Measurements from ENCODE around the gene PHC3. TPM values are rescaled to one million over a fixed set of nuclear protein-coding genes. Genes with fewer than 3 reads are reported as not detected.

The PHC3 gene
- total RNA-seq, 1 donor from 2014 or later: 17.6 TPM

GRCh38 chr3:170079536-170080165 lies 101.9 kb downstream of the PHC3 start:
- ATAC-seq (peak; percentile 42), DNase-seq (ENCODE audit: low spot score) (no peak)

DNA sequence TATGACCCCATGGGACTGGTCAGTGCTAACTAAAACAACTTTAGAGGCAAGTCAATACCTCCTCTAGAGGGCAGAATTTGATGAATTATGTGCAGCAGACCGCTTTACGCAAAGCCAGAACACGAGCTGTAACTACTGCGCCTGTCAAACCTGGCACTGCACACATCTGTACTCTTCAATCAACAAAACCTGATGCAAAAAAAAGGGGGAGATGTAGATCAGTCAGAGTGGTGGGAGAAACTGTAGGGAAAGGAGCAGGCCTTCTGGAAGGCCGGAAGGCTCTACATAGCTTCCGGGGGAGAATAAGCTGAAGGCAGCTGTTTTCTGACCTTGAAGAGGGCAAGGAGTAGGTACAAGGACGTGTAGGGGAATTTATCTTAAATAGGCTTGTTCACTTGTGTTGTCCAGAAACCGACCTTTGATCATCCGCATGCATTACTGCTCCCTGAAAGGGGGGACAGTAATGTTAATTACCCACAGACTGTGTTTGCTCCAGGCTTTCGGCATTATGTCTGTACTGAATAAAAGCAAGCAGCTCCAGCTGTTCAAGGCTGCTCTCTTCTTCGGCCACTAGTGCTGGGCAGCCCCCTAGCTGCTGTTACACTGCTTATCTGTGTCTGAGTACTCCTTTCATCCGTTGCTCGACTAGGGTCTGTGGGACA lies 102.8 kb downstream of the PHC3 start:
- ATAC-seq (no peak), DNase-seq (ENCODE audit: low spot score) (no peak)

DNA sequence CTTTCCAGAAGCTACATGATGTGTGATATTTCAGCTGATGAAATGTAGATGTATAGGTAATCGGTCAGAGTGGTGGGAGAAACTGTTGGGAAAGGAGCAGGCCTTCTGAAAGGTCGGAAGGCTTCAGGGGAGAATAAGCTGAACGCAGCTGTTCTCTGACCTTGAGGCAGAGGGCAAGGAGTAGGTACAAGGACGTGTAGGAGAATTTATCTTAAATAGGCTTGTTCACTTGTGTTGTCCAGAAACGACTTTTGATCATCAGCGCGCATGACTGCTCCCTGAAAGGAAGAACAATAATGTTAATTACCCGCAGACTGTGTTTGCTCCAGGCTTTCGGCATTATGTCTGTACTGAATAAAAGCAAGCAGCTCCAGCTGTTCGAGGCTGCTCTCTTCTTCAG lies 104.2 kb downstream of the PHC3 start:
- no peak for ATAC-seq
- no peak for DNase-seq (ENCODE audit: low spot score)

- ATAC-seq (no peak), DNase-seq (ENCODE audit: low spot score) (no peak)
Observed at GRCh38 chr3:170076715-170077238, 104.8 kb downstream of the PHC3 start.

GRCh38 chr3:170075441-170076091 lies 106.0 kb downstream of the PHC3 start:
- ATAC-seq (no peak), DNase-seq (ENCODE audit: low spot score) (no peak)

DNA sequence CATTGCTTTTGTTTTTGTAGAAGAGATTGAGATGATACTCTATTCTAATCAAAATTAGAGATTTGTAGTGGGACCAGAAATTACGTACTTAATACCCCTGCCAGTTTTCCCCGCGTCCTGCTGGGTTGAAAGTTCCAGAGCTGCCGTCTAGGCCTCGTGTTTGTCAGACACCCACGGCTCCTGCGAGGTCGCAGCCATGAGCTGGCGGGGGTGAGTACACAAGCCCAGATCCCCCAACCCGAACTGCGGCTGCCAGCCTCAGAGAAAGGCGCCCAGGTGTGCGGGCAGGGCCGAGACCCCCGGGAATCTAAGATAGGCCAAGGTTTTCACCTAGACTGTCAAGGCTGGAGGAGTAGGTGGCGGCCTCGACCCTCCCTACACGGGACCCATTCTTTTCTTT lies 117.4 kb downstream of the PHC3 start:
- DNase-seq (ENCODE audit: low spot score): no peak

DNA sequence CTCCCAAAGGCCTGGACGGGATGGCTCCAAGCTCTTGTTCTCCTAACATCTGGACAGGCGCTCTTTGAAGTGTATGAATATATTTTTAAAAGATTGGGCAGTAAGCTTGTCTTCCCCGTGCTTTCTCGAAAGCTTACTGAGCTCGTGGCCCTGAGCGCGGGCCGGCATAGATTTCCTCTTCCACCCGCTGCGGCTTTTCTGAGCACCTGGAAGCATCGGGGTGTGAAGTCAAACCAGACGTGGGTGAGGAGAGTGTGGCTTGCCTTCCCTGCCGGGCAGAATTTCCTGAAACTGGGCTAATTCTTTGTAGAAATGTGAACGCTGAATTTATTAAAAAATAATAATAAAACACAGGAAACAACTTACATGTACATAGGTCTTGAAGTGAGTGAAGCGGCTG lies 117.8 kb downstream of the PHC3 start:
- DNase-seq (ENCODE audit: low spot score) (no peak), ATAC-seq (no peak)

More for the DNA sequence above, 117.4 kb downstream of the PHC3 start:
- no peak for ATAC-seq

DNA sequence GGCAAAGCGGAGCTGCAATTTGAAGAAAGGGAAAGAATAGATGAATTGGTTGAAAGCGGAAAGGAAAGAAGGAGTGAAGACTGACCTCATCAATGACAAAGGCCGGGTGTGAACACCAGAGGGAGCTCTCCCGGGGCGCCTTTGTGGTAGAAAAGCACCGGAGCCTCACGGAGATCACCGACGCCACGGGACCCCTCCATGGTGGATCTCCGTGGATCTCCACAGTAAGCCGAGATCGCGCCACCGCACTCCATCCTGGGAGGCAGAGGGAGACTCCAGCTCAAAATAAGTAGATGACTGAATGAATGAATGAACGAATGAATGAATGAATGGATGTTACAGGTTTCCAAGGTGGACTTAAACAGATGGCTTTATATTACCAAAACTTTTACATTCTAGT lies 118.8 kb downstream of the PHC3 start:
- DNase-seq (ENCODE audit: low spot score) (no peak), ATAC-seq (no peak)

GRCh38 chr3:170062068-170062467 lies 119.5 kb downstream of the PHC3 start:
- no peak for ATAC-seq

GRCh38 chr3:170059447-170059846 lies 122.1 kb downstream of the PHC3 start:
- ATAC-seq (no peak), DNase-seq (ENCODE audit: low spot score) (no peak)

More at GRCh38 chr3:170062068-170062467, 119.5 kb downstream of the PHC3 start:
- DNase-seq (ENCODE audit: low spot score): no peak

DNA sequence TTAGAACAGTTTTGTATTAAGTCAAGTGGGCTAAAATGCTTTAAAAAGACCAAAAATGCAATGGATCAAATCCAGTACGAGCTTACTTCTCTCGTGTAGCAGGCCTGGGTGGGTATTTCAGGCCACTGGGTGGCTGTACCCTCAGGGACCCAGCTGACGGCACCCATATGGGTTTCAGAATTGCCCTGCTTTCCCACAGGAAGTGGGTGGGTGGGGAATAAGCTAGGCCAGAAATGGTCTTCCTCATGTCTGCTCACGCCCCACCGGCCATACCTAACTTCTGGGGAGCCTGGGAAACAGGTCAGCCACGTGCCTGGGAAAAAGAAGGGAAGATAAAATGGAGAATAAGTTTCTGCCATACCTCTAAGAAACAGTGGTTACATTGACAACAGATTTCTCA lies 123.4 kb downstream of the PHC3 start:
- no peak for ATAC-seq
- DNase-seq (ENCODE audit: low spot score): no peak

DNA sequence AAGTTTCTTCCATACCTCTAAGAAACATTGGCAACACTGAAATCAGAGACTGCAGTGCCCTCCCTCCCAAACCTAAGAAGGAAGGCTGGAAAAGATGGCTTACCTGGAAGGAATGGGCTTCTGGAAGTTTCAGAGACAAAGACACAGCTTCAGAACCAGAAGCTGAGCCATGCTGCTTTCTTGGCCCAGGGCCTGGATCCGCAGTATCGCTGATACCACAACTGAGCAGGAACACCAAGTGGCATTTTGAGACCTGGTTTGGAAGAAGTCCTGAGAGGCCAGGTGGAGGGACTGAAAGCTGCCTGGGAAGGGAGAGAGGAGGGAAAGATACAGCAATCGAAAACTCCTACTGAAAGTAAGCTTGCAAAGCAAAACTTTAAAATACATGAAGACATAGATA lies 124.0 kb downstream of the PHC3 start:
- no peak for DNase-seq (ENCODE audit: low spot score)
- ATAC-seq: no peak

GRCh38 chr3:170056710-170057454 lies 124.7 kb downstream of the PHC3 start:
- no peak for ATAC-seq
- no peak for DNase-seq (ENCODE audit: low spot score)

DNA sequence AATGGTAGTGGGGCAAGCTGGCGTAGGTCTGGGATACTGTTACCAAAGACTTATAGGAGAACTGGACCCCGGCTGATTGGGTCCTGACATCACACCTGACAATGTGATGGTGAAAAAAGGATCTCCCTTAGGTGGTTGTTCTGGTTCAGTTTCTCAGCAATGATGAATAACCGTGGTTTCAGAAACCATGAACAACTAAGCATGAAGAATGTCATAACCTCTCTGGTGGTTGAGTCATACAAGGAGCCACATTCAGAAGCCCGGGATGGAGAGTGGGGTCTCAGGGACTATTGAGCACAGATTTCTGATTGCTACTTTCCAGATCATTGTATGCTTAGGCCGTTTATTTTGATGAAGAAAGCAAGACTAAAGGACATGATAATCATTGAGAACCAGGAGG lies 126.3 kb downstream of the PHC3 start:
- no peak for DNase-seq (ENCODE audit: low spot score)
- ATAC-seq: no peak

DNA sequence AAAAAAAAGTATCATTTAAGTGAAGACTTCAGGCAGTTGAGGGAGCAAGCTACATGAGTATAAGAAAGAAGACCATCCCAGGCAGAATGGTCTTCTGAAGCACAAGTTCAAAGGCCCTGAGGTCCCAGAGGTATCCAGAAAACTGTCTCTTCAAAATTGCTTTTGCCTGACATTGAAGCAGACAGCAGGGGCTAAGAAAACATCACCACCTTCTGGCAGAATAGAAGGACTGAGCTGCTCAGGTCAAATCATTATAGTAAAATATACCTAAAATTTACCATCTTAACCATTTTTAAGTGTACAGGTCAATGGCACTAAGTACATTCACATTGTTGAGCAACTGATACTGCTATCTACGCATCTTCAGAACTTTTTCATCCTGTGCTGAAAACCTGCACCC lies 127.3 kb downstream of the PHC3 start:
- DNase-seq (ENCODE audit: low spot score) (no peak), ATAC-seq (peak; percentile 36)

- DNase-seq (ENCODE audit: low spot score) (no peak), ATAC-seq (no peak)
Observed at GRCh38 chr3:170052398-170052797, 129.1 kb downstream of the PHC3 start.

GRCh38 chr3:170050753-170051152 lies 130.8 kb downstream of the PHC3 start:
- DNase-seq (ENCODE audit: low spot score) (no peak), ATAC-seq (no peak)

- ATAC-seq: peak; percentile 39
- no peak for DNase-seq (ENCODE audit: low spot score)
Observed at GRCh38 chr3:170049146-170050000, 132.2 kb downstream of the PHC3 start.

GRCh38 chr3:170047133-170047404 lies 134.5 kb downstream of the PHC3 start:
- DNase-seq (ENCODE audit: low spot score) (no peak), ATAC-seq (no peak)

DNA sequence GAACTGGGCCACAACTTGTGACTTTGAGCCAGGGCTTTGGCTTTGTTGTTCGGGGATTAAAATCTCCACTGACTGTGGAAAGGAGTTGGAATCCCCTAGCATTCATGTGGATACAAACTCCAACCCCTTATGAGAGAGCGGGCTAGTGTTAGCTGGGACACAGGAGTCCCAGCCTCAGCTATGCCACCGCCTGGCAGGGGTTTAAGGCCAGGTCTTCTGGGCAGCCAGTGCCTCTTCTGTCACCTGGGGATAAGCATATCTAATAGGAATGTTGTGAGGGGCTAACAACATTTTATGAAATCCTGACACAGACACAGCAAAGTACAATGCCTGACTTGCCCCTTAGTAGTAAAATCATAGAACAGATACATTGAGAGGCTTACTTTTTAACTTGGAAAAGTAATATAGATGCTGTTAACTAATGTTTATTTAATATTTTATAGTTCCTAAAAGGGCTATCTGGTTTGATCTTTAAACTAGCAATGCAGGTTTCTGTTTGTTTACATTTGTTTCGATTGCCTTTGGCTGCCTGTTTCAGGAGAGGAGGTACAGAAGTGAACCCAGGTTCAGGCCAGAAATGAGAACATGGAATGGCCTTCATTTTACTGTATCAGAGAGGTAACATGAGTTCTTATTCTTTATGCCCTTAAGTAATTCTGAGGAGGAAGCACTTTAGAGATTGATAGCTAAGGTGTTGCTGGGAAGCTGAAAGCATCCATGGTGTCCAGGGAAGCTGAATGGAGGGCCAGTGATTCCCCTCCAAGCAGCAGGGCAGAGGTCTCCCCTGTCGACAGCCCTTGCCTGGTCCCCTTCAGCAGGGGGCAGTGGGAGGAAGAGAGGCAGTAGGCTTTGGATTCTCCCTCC lies 135.0 kb downstream of the PHC3 start:
- DNase-seq (ENCODE audit: low spot score) (no peak), ATAC-seq (peak; percentile 70)

All from left lobe of liver (tissue), 2 donors.